Mucosa of stomach (tissue), 1 donor: ENCODE measurements around the gene PPP1R37.
"Not testable (repeated sequence)": the region's sequence is repeated elsewhere in the genome, so short reads cannot be mapped to it uniquely, and the experiment has no call there.

ENCODE experiments used
- H3K27me3 ChIP-seq: one replicate; pipeline ENCODE4 v1.7.0; 2013; ENCODE audit warnings: mild to moderate bottlenecking, low read length; ENCODE audit not compliant: control insufficient read depth, insufficient read depth
- H3K36me3 ChIP-seq: one replicate; pipeline ENCODE4 v1.7.0; 2013; ENCODE audit warnings: low read length; ENCODE audit not compliant: control insufficient read depth, insufficient read depth
- H3K4me1 ChIP-seq: one replicate; pipeline ENCODE4 v1.7.0; 2013; ENCODE audit warnings: mild to moderate bottlenecking, low read length; ENCODE audit not compliant: control insufficient read depth, insufficient read depth
- H3K4me3 ChIP-seq: one replicate; pipeline ENCODE4 v1.7.0; 2013; ENCODE audit warnings: low read length
- H3K9ac ChIP-seq: one replicate; pipeline ENCODE4 v1.7.0; 2013; ENCODE audit warnings: mild to moderate bottlenecking, low read length, moderate library complexity
- H3K9me3 ChIP-seq: one replicate; pipeline ENCODE4 v1.7.0; 2013; ENCODE audit warnings: mild to moderate bottlenecking, low read length, moderate library complexity; ENCODE audit not compliant: control insufficient read depth
- donor health status: Pancreatic carcinoma.

PPP1R37 gene

DNA sequence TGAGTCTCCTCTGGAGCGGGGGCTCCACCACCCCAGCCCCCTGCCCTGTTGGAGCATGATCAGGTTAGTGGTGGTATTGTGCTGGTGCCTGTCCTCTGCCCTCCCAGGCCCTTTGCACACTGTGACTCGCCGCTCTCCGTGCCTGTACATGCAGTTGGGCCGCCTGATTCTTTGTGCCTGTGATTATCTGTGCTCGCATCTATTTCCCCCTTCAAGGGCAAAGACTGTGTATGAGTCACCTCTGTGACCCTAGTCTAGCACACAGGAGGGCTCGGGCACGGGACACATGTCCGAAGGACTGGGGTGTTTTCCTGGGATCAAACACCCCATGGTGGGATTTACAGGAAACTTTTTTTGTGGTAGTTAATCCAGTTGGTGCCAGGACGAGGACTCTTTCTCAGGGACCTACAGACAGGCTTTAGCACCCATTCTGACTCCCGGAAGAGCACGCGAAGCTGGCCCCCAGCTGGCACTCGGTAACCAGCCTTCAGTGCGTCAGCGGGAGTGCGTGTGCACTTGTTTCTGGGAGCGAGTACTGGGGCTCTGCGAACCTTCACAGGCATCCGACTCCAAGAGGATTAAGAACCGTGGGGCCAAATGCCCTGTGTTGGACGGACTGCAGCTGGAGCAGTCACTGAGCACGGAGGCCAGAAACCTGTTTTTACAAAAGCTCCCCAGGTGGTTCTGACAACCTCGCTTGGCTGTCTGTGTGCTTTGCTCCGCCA is 6.7 kb downstream of the PPP1R37 start:
- Histone ChIP-seq H3K4me3 (no peak overlapping the region), H3K36me3 (no peaks in the 10 kb centered on the region), H3K27me3 (no peaks in the 10 kb centered on the region), H3K4me1 (peaks cover 98% of the 10 kb centered on the region), H3K9ac (peak overlapping the region; percentile 40), H3K9me3 (no peaks in the 10 kb centered on the region)

DNA sequence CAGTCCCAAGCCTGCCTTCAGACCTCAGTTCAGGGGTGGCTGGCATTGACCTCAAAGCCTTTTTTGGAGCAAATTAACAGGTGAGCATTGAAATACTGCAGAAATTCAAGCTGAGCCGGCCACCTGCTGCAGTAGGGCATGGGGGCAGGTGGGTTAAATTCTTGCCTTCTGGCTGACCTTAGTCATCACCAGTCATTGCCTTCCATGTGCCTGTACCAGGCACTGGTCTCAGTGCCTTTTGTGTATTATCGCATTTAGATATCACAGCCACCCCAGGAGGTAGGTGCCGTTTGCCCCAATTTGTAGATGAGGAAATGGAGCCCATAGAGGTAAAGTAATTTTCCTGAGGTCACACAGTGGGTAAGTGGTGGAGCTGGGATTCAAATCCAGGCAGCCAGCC is 7.2 kb downstream of the PPP1R37 start:
- Histone ChIP-seq H3K9ac (peak overlapping the region; percentile 40), H3K27me3 (no peaks in the 10 kb centered on the region), H3K36me3 (no peaks in the 10 kb centered on the region), H3K4me1 (peaks cover 98% of the 10 kb centered on the region), H3K9me3 (no peaks in the 10 kb centered on the region), H3K4me3 (no peak overlapping the region)

DNA sequence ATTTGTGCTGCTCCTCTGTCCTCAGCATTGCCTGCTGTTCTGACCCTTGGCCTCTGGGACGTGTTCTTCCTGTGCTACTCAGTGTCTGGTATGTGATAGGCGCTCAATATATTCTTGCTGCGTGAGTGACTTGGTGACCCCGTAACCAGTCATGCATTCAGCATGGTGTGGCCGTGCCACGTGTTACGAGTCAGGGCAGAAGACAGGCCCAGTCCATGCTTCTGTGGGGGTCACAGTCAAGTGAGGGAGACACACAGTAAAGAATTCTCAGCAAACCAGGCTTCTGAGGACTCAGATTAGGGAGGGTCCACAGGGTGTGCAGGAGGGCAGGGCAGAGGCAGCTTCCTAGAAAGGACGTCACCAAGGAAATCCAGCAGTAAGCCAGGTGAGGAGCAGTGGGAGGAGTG is 7.9 kb downstream of the PPP1R37 start:
- Histone ChIP-seq H3K4me1 (peaks cover 98% of the 10 kb centered on the region), H3K9me3 (no peaks in the 10 kb centered on the region), H3K27me3 (no peaks in the 10 kb centered on the region), H3K9ac (peak overlapping the region; percentile 37), H3K36me3 (no peaks in the 10 kb centered on the region), H3K4me3 (no peak overlapping the region)

DNA sequence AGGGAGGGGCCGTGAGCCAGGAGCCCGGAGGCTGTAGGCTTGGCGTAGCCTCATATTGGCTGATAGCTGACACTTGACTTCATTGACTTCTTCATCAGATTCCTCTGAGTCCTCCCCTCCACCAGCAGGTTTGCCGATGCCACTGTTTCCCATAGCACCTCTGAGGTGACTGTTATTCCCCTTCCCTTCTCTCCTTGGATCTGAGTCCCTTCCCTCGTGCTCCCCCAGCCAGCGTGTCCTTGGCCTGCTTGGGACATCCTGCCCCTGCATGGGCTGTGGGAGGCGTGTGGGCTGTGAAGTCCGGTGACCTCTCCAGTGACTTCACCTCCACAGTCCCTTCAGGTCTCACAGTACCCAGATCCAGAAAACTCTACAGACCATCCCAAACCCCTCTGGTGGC is 8.8 kb downstream of the PPP1R37 start:
- peak overlapping the region; percentile 37 for H3K9ac ChIP-seq
- H3K9me3 ChIP-seq, result no peaks in the 10 kb centered on the region
- no peaks in the 10 kb centered on the region for H3K36me3 ChIP-seq
- peaks cover 92% of the 10 kb centered on the region for H3K4me1 ChIP-seq
- no peaks in the 10 kb centered on the region for H3K27me3 ChIP-seq
- H3K4me3 ChIP-seq, result no peak overlapping the region

DNA sequence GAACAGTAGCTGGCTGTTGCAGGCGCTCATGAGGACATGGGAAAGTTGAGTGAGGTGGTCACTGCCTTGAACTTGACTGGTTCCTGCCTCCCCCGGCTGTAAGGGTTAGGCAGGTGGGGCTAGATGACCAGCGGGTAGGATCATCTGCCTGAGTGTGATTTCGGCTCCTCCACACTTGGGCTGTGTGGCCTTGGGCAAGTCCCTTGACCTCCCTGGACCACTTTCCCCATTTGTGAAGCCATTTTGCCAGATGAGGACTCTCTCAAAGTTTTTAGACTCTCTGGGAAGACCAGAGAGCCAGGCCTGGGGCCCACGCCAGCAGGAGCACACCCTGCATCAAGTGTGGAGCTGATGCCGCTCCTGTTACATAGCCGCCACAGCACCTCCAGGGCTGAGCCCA is 9.5 kb downstream of the PPP1R37 start:
- Histone ChIP-seq H3K4me3 (no peak overlapping the region), H3K9me3 (no peaks in the 10 kb centered on the region), H3K4me1 (peaks cover 85% of the 10 kb centered on the region), H3K36me3 (no peaks in the 10 kb centered on the region), H3K9ac (peak overlapping the region; percentile 26), H3K27me3 (no peaks in the 10 kb centered on the region)

- peaks cover 79% of the 10 kb centered on the region for H3K4me1 ChIP-seq
Observed at GRCh38 chr19:45103156-45103507, 10.2 kb downstream of the PPP1R37 start.

GRCh38 chr19:45103508-45104319 is 10.7 kb downstream of the PPP1R37 start:
- Histone ChIP-seq H3K27me3 (no peaks in the 10 kb centered on the region), H3K4me3 (no peak overlapping the region), H3K36me3 (no peaks in the 10 kb centered on the region), H3K9ac (peak overlapping the region; percentile 38), H3K4me1 (peaks cover 73% of the 10 kb centered on the region), H3K9me3 (no peaks in the 10 kb centered on the region)

More at GRCh38 chr19:45103156-45103507, 10.2 kb downstream of the PPP1R37 start:
- H3K4me3 ChIP-seq, result no peak overlapping the region
- no peaks in the 10 kb centered on the region for H3K9me3 ChIP-seq
- H3K9ac ChIP-seq, result peak overlapping the region; percentile 26
- H3K27me3 ChIP-seq, result no peaks in the 10 kb centered on the region
- H3K36me3 ChIP-seq, result no peaks in the 10 kb centered on the region

DNA sequence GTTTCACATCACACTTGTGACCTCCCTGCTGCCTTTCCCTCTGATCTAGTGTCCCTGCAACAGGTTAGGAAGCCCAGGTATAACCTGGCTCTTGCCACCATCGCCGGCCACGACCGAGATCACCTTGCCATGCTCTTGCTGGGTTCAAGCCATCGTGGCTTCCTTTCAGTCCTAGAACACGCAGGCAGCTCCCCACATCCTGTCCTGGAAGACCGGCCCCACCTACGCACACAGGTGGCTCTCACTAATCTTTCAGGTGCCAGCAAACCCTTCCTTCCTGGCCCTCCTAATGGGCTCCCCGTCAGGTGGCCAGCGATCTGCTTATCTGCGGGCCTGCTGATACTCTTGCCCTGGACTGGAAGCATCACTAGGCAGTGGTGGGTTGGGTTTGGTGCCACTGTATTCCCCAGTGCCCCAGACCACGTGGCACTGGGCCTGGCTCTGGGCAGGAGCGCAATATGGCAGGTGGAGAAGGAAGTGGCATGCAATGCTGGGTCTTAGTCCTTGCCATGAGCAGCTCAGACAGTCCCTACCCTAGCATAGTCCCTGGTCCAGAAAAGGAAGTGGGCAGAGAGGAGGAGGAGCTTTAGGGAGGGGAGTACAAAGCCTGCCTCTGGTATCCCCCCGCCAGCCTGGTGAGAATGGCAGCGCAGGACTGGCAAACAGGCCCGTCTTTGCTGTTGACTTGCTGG is 11.8 kb downstream of the PPP1R37 start:
- Histone ChIP-seq H3K27me3 (no peaks in the 10 kb centered on the region), H3K9me3 (no peaks in the 10 kb centered on the region), H3K4me3 (no peak overlapping the region), H3K9ac (peak overlapping the region; percentile 38), H3K4me1 (peaks cover 62% of the 10 kb centered on the region), H3K36me3 (no peaks in the 10 kb centered on the region)

DNA sequence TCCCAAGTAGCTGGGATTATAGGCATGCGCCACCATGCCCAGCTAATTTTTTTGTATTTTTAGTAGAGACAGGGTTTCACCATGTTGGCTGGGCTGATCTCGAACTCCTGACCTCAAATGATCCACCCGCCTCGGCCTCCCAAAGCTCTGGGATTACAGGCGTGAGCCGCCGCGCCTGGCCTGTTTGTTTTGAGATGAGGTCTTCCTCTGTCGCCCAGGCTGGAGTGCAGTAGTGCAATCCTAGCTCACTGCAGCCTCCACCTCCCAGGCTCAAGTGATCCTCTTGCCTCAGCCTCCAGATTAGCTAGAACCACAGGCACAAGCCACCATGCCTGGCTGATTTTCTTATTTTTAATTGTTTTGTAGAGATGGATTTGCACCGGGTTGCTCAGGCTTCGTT is 13.4 kb downstream of the PPP1R37 start:
- peaks cover 51% of the 10 kb centered on the region for H3K4me1 ChIP-seq
- H3K27me3 ChIP-seq, H3K9ac ChIP-seq, H3K9me3 ChIP-seq, H3K36me3 ChIP-seq, H3K4me3 ChIP-seq: not testable (repeated sequence)

DNA sequence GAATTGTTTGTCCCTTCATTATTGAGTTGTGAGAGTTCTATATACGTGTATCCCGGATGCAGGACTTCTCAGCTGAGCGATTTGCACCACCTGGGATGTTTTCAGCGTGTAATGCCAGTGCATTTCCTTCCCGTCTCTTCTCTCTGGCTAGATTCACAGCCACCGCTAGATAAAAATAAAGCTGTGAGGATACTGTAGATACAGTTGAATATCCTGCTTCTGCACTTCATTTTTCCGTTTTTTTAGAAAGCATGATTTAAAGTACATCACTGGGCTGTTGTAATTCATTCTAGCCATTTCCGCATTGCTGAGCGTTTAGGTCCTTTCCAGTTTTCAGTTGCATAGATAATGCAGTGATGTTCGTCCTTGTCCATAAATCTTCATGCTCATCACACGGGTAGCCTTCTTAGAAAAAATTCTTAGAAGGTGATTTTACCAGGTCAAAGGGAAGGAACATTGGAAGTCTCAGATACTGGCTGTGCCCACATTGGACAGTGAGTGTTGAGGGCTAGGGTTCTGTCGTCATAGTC is 14.7 kb downstream of the PPP1R37 start:
- Histone ChIP-seq H3K4me1 (peaks cover 51% of the 10 kb centered on the region), H3K4me3 (no peak overlapping the region), H3K9me3 (no peaks in the 10 kb centered on the region)

DNA sequence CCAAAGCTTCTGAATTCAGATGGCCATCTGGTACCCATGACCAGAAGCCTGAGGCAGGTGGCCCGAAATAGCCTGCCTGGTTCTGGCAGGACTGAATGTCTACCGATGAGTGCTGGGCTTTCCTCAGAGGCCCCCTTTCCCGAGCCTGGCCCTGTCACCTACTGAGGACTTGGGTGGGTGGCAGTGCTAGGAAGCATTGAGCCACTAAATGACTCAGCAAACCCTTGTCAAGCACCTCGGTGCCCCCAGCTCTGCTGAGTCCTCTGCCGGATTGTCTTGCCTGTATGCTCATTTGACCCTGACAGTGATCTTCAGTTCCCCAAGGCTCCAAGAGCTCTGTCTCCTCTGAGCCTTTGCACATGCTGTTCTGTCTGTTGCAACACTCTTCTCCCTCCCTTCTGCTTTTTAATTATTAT is 17.9 kb downstream of the PPP1R37 start:
- Histone ChIP-seq H3K4me3 (no peak overlapping the region), H3K4me1 (peaks cover 47% of the 10 kb centered on the region), H3K36me3 (no peaks in the 10 kb centered on the region), H3K27me3 (no peaks in the 10 kb centered on the region), H3K9ac (no peak overlapping the region), H3K9me3 (no peaks in the 10 kb centered on the region)

More for the DNA sequence above, 14.7 kb downstream of the PPP1R37 start:
- H3K36me3 ChIP-seq, result no peaks in the 10 kb centered on the region
- H3K9ac ChIP-seq, result no peak overlapping the region
- H3K27me3 ChIP-seq, result no peaks in the 10 kb centered on the region
